GM23248 (cell line): ENCODE measurements around the gene PRELID1.

Source experiments
- EZH2 ChIP-seq: fragments of 200-600 bp; sonication (generic); IDR thresholded peaks from 2 replicates; pipeline ENCODE4 v1.6.1; 2018; ENCODE audit warnings: antibody characterized with exemption, mild to moderate bottlenecking; ENCODE audit not compliant: insufficient read depth, poor library complexity, severe bottlenecking
- EZH2phosphoT487 ChIP-seq: fragments of 200-600 bp; sonication (generic); IDR thresholded peaks from 2 replicates; pipeline ENCODE4 v1.6.1; 2018; ENCODE audit warnings: antibody characterized with exemption, moderate library complexity, mild to moderate bottlenecking, low read depth; ENCODE audit not compliant: insufficient read depth

GRCh38 chr5:177332896-177333260 is 29.3 kb downstream of the PRELID1 start:
- TF ChIP-seq EZH2: no peak
- no peak for TF ChIP-seq EZH2phosphoT487
